Stimulated activated CD4-positive, alpha-beta T cell treated with anti-CD3 and anti-CD28 coated beads, TNF-alpha, amount 100 ng/mL, for 4 hours (primary cell): ENCODE measurements around the gene SLC23A2.
"Not testable (repeated sequence)": the region's sequence is repeated elsewhere in the genome, so short reads cannot be mapped to it uniquely, and the experiment has no call there.

Experiments
- DNase-seq, 3 experiments: peaks; one replicate each; pipeline ENCODE4 v3.0.0-alpha.2; 2020; ENCODE audit warnings: low read depth in 3 of 3

The SLC23A2 gene

GRCh38 chr20:5008759-5009158, 7.4 kb upstream of the SLC23A2 start:
- DNase-seq, result no peak

DNA sequence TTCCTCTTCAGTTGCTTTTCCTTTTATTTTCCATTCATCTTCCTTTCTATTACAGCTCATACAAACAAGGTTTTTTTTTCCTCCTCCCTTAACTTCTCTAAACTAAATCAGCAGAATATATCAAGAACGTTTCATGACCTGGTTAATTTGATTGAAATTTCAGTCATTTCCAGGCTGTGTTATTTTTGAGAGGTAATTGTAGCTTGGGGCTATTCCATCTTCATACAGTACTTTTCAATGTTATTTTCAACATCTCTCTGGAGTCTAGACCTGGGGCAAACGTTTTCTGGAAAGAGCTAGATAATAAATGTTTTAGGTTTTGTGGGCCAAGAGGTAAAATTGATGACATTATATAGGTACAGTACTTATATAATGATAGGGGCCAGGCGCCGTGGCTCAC, 4.0 kb upstream of the SLC23A2 start:
- no peak for DNase-seq

DNA sequence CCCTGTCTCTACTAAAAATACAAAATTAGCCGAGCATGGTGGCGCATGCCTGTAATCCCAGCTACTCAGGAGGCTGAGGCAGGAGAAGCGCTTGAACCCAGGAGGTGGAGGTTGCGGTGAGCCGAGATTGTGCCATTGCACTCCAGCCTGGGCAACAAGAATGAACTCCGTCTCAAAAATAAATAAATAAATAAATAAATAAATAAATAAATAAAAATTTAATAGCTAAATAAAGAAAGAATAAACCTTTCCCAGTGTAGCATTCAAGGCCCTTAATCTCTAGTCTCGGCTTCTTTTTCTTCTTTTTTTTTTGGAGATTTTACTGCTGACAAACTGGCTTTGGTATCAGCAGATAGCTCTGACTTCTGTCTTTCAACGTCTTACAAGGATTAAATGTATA, 3.5 kb upstream of the SLC23A2 start:
- not testable (repeated sequence) for DNase-seq

DNA sequence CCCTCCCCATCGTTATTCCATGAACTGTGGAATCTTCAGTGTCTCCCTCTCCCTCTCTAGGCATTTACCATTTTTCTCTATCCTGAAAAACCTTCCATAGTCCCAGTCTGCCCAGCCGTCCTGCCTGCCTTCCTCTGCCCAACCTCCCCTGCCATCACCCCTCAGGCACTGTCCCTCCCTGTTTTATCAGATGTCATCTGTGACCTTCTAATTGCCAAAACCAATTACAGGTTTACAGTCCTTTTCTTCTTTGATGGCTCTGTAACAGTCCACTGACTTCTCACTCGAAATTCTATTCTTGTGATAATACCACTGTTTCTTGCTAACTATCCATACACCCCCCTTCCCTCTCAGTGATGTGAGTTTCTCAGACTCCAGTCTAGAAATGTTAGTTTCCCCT, 2.3 kb upstream of the SLC23A2 start:
- no peak for DNase-seq

GRCh38 chr20:5002077-5002413, 735 bp upstream of the SLC23A2 start:
- DNase-seq, result no peak

GRCh38 chr20:5000263-5001173, 792 bp downstream of the SLC23A2 start:
- DNase-seq, result peak in 1 of 3 experiments; percentile 13

DNA sequence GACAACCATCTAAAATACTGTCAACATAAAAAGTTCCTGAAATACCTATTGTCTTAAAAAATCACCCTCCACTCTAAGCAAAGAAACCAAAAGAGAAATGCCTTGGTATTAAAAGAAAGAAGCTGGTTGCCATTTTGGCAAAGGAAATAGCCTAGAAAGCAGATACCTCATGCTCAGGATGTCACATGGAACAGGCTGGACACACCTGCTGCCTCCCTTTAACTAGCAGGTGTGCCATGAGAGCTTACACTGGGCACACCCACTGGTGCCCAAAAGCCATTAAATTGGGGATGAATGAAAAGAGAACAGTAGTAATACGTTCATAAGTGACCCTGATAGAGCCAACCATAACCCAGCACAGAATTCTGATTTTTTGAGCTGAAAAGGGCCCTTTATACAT, 1.5 kb downstream of the SLC23A2 start:
- DNase-seq, result no peak

GRCh38 chr20:4998160-4998651, 3.1 kb downstream of the SLC23A2 start:
- no peak for DNase-seq

- DNase-seq, result no peak
Measured at GRCh38 chr20:4997222-4997621, 4.1 kb downstream of the SLC23A2 start.

- no peak for DNase-seq
Measured at GRCh38 chr20:4989570-4989969, 11.7 kb downstream of the SLC23A2 start.

DNA sequence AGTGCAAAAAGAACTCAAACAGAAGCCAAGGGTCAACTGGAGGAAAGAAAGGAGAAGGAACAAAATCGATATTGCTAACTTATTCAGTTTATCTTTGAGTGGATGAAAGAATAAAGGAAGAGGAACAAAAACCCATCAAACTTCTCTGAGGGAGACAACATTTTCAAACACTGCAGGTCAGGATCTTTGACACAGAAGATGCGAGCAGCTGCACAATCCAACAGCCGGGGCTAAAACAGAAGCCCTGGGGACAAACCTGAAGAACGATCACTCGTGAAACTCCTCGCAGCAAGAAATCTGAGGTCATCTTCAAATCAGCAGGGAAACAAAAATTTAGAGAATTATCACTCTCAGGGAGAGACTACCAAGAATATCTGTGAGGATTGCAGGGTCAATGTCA, 14.2 kb downstream of the SLC23A2 start:
- DNase-seq, result no peak

DNA sequence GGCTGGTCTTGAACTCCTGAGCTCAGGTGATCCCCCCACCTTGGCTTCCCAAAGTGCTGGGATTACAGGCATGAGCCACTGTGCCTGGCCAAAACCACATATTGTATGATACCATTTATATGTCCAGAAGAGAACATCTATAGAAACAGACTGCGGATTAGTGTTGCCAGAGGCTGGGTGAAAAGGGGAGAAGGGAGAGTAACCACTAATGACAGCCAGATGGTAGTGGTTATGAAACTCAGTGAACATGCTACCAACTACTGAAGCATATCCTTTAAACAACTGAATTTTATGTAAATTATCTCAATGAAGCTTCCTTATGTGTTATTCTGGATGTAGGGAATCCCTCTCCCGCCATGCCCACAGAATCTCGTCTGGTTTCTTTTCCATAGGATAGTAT, 15.7 kb downstream of the SLC23A2 start:
- no peak for DNase-seq

- no peak for DNase-seq
Measured at GRCh38 chr20:4982281-4982680, 19.0 kb downstream of the SLC23A2 start.

DNA sequence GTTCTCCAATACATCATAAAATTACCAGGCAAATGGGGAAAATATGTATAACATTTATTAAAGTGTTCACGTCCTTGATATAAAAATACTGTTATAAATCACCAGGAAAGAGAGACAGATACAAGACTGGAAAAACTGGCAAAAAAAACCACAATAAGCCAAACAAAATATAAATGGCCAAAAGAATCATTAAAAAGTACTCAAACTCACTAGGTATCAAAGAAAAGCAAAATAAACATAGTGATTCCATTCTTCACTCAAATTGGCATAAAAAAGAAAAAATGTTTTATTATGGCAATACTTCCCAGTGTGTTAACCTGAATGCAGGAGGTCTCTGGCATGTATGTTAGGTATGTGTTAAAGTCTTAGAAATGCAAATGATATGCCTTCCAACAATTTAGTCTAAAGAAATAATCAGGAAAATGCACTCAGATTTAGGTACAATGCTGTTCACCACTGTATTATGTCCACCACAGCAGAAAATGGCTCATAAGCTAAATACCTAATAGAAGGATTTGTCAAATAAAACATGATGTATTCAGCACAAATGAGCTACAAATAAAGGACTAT, 21.4 kb downstream of the SLC23A2 start:
- no peak for DNase-seq

GRCh38 chr20:4978050-4978918, 23.0 kb downstream of the SLC23A2 start:
- no peak for DNase-seq

DNA sequence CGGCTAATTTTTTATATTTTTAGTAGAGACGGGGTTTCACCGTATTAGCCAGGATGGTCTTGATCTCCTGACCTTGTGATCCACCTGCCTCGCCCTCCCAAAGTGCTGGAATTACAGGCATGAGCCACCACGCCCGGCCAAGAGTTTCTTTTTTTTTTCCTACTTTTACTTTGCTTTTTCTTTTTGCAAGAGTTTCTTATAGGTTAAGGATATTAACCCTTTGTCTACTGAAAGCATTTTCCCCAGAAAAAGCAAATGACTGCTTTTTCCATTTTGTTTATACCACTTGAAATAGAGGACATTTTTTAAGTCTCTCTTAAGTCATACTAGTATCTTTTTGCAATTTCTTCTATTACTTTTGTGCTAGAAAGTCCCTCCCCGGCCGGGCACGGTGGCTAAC, 25.3 kb downstream of the SLC23A2 start:
- not testable (repeated sequence) for DNase-seq

DNA sequence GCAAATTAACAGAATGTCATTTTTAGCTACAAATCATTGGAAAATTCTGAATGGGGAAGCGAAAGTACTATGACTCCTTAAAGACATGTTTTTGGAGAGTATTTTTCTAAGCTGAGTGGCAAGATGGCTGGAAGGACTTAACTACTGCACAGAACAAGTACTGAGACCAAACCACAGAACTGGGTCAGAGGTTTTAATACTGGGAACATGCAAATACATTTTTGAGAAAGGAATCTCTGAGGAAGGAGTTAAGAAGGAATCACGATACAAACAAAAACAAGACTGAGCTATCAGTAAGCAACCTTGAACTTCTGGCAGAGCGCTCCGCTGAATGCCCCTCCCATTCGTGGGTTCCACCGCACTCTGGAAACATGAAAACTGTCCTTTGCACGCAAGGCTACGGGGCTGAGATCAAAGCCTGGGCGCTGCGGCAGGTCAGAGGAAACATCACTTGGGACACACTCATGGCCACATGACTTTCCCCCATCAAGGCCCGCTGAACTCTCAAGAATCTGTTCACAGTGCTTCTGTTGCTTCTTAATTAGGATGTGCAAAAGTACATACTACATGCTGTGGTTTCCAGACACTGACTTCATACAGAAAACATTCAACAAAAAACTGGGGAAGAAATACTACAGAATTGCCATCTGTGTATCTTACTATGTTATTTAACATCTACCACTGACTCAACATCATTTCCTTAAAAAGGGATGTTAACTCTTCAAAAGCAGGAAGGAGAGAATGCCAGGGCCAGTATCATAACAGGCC, 27.8 kb downstream of the SLC23A2 start:
- no peak for DNase-seq

GRCh38 chr20:4972506-4973251, 28.6 kb downstream of the SLC23A2 start:
- DNase-seq, result no peak

DNA sequence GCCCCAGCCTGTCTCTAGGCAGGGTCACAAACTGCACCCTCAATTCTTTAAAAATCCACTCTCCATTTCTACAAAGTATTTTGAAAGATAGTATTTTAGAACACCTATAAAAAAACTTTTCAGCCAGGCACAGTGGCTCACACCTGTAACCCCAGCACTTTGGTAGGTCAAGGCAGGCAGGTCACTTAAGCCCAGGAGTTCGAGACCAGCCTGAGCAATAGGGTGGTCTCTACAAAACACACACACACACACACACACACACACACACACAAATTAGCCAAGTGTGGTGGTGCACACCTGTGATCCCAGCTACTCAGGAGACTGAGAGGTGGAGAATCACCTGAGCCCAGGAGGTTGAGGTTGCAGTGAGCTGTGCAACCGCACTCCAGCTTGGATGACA, 30.2 kb downstream of the SLC23A2 start:
- no peak for DNase-seq

- DNase-seq, result no peak
Measured at GRCh38 chr20:4967752-4968477, 33.4 kb downstream of the SLC23A2 start.
